Measurements from ENCODE around the gene STPG3.

Gene STPG3

GRCh38 chr9:137222190-137223077, 28.7 kb upstream of the STPG3 start, which contains the start of gene RNF208:
TSS of gene RNF208 (minus strand) at chr9:137222240. CDS start at chr9:137221212, 1,028 bp downstream.
- no peak for DNase-seq (ENCODE audit: low read depth in 2 of 2)

GRCh38 chr9:137223078-137223970, 27.8 kb upstream of the STPG3 start:
- DNase-seq (ENCODE audit: low read depth in 2 of 2) = peak; percentile 95 to 98

GRCh38 chr9:137224830-137225694, 26.0 kb upstream of the STPG3 start, which contains the start of gene CYSRT1:
TSS of gene CYSRT1 (plus strand) at chr9:137225174. CDS start at chr9:137225622, 448 bp downstream.
- DNase-seq (ENCODE audit: low read depth in 2 of 2) = no peak

GRCh38 chr9:137225699-137226331, 25.3 kb upstream of the STPG3 start:
- no peak for DNase-seq (ENCODE audit: low read depth in 2 of 2)

- no peak for DNase-seq (ENCODE audit: low read depth in 2 of 2)
These were observed 24.6 kb upstream of the STPG3 start for GRCh38 chr9:137226338-137227053.

GRCh38 chr9:137227054-137227852, 23.8 kb upstream of the STPG3 start, which contains the start of gene RNF224:
TSS of gene RNF224 (plus strand) at chr9:137227502. CDS start at chr9:137228336, 834 bp downstream.
- peak; percentile 58 to 62 for DNase-seq (ENCODE audit: low read depth in 2 of 2)

GRCh38 chr9:137227853-137228505, 23.1 kb upstream of the STPG3 start:
- no peak for DNase-seq (ENCODE audit: low read depth in 2 of 2)

- no peak for DNase-seq (ENCODE audit: low read depth in 2 of 2)
These were observed 22.5 kb upstream of the STPG3 start for GRCh38 chr9:137228506-137228967.

GRCh38 chr9:137228968-137229896, 21.9 kb upstream of the STPG3 start:
- no peak for DNase-seq (ENCODE audit: low read depth in 2 of 2)

GRCh38 chr9:137229903-137230704, 21.0 kb upstream of the STPG3 start:
- DNase-seq (ENCODE audit: low read depth in 2 of 2) = no peak

GRCh38 chr9:137230705-137231371, 20.2 kb upstream of the STPG3 start, which contains the start of gene SLC34A3:
TSS of gene SLC34A3 (plus strand) at chr9:137230901. CDS start at chr9:137231703, 802 bp downstream.
- no peak for DNase-seq (ENCODE audit: low read depth in 2 of 2)

GRCh38 chr9:137231372-137232039, 19.6 kb upstream of the STPG3 start:
- no peak for DNase-seq (ENCODE audit: low read depth in 2 of 2)

- no peak for DNase-seq (ENCODE audit: low read depth in 2 of 2)
These were observed 19.0 kb upstream of the STPG3 start for GRCh38 chr9:137232101-137232500.

GRCh38 chr9:137232510-137232909, 18.6 kb upstream of the STPG3 start:
- DNase-seq (ENCODE audit: low read depth in 2 of 2) = no peak
